GM23338 (cell line): ENCODE results near the gene BCAR3. TPM values are rescaled to one million over a fixed set of nuclear protein-coding genes. Genes with fewer than 3 reads are reported as not detected.
A peak's percentile ranks its signal among the peaks of the same experiment; 100 is the strongest.
"Not testable (repeated sequence)": the region's sequence is repeated elsewhere in the genome, so short reads cannot be mapped to it uniquely, and the experiment has no call there.

Experiments
- ATAC-seq: fragments of 200-7000 bp; cut with Tn5 transposase; 3 replicates; pipeline ENCODE4 v1.9.1; 2020
- DNase-seq: peaks from one replicate; pipeline ENCODE4 v3.0.0-alpha.2; 2015; ENCODE audit warnings: low spot score
- H2AFZ ChIP-seq: fragments of 200-600 bp; sonication (generic); 2 replicates; pipeline ENCODE4 v1.8.0; 2016; ENCODE audit warnings: antibody characterized with exemption, mild to moderate bottlenecking, moderate library complexity
- H3F3A ChIP-seq: fragments of 200-600 bp; sonication (generic); replicated peaks from 2 replicates; pipeline ENCODE4 v1.8.0; 2017; ENCODE audit warnings: antibody characterized with exemption, mixed run types, low read depth
- H3K27ac ChIP-seq: fragments of 200-600 bp; sonication (generic); 2 replicates; pipeline ENCODE4 v1.6.1; 2016; ENCODE audit warnings: low read depth
- H3K27me3 ChIP-seq: fragments of 200-600 bp; sonication (generic); 2 replicates; pipeline ENCODE4 v1.8.0; 2016; ENCODE audit warnings: mild to moderate bottlenecking, mixed run types, moderate library complexity; ENCODE audit not compliant: insufficient read depth
- H3K36me3 ChIP-seq: fragments of 200-600 bp; sonication (generic); 2 replicates; pipeline ENCODE4 v1.8.0; 2016; ENCODE audit warnings: mild to moderate bottlenecking; ENCODE audit not compliant: insufficient read depth
- H3K4me1 ChIP-seq: fragments of 200-600 bp; sonication (generic); 2 replicates; pipeline ENCODE4 v1.8.0; 2016; ENCODE audit warnings: mild to moderate bottlenecking, moderate library complexity; ENCODE audit not compliant: insufficient read depth
- H3K4me2 ChIP-seq: fragments of 200-600 bp; sonication (generic); 2 replicates; pipeline ENCODE4 v1.7.1; 2017; ENCODE audit warnings: mixed run types
- H3K4me3 ChIP-seq: fragments of 200-600 bp; sonication (generic); 2 replicates; pipeline ENCODE4 v1.6.1; 2016; ENCODE audit warnings: mixed run types
- H3K79me2 ChIP-seq: fragments of 200-600 bp; sonication (generic); replicated peaks from 2 replicates; pipeline ENCODE4 v1.8.0; 2017; ENCODE audit warnings: mild to moderate bottlenecking; ENCODE audit not compliant: insufficient read depth
- H3K9me2 ChIP-seq: fragments of 200-600 bp; sonication (generic); 2 replicates; pipeline ENCODE4 v1.8.0; 2017; ENCODE audit not compliant: insufficient read depth
- H4K20me1 ChIP-seq: fragments of 200-600 bp; sonication (generic); replicated peaks from 2 replicates; pipeline ENCODE4 v1.8.0; 2017; ENCODE audit warnings: mild to moderate bottlenecking; ENCODE audit not compliant: insufficient read depth
- H3K27ac Mint-ChIP-seq: 2 replicates; pipeline ENCODE4 v1.8.0; 2020; ENCODE audit warnings: inconsistent platforms, mild to moderate bottlenecking, moderate library complexity, mixed read lengths
- H3K27me3 Mint-ChIP-seq: 3 replicates; pipeline ENCODE4 v1.8.0; 2022; ENCODE audit warnings: low read depth, mild to moderate bottlenecking, moderate library complexity, mixed read lengths, inconsistent platforms; ENCODE audit not compliant: insufficient read depth, poor library complexity
- H3K36me3 Mint-ChIP-seq: 3 replicates; pipeline ENCODE4 v1.8.0; 2021; ENCODE audit warnings: low read depth, mild to moderate bottlenecking, inconsistent platforms, moderate library complexity, mixed read lengths
- H3K4me1 Mint-ChIP-seq: 3 replicates; pipeline ENCODE4 v1.8.0; 2020; ENCODE audit warnings: mild to moderate bottlenecking, inconsistent platforms, mixed read lengths
- H3K4me3 Mint-ChIP-seq: 3 replicates; pipeline ENCODE4 v1.8.0; 2021; ENCODE audit warnings: moderate library complexity, mild to moderate bottlenecking, inconsistent platforms, mixed read lengths
- H3K9me3 Mint-ChIP-seq: 3 replicates; pipeline ENCODE4 v1.8.0; 2020; ENCODE audit warnings: moderate library complexity, mild to moderate bottlenecking, inconsistent platforms, mixed read lengths
- polyA plus RNA-seq: library from polyadenylated mRNA; unstranded; fragments of >200 nt; fragmentation: Nextera tagmentation; extraction: Ambion mirVana; gene quantifications from 2 replicates; pipeline ENCODE4 v1.2.1, GENCODE V29; 2016
- total RNA-seq: library from RNA; depleted of rRNA; stranded (reverse); fragments of >200 nt; shearing (Covaris generic); gene quantifications from 2 replicates; pipeline ENCODE4 v1.2.3, GENCODE V29; 2014
- TF ChIP-seq, protein P1 (sequence below): fragments of 250-450 bp; sonication (Bioruptor Pico); IDR thresholded peaks from 2 replicates; pipeline ENCODE4 v1.5.0; 2020; ENCODE audit warnings: mild to moderate bottlenecking, moderate library complexity

The BCAR3 gene
- total and polyA plus RNA-seq, 2 experiments from 2014 or later, result 5.5 to 9.7 TPM

DNA sequence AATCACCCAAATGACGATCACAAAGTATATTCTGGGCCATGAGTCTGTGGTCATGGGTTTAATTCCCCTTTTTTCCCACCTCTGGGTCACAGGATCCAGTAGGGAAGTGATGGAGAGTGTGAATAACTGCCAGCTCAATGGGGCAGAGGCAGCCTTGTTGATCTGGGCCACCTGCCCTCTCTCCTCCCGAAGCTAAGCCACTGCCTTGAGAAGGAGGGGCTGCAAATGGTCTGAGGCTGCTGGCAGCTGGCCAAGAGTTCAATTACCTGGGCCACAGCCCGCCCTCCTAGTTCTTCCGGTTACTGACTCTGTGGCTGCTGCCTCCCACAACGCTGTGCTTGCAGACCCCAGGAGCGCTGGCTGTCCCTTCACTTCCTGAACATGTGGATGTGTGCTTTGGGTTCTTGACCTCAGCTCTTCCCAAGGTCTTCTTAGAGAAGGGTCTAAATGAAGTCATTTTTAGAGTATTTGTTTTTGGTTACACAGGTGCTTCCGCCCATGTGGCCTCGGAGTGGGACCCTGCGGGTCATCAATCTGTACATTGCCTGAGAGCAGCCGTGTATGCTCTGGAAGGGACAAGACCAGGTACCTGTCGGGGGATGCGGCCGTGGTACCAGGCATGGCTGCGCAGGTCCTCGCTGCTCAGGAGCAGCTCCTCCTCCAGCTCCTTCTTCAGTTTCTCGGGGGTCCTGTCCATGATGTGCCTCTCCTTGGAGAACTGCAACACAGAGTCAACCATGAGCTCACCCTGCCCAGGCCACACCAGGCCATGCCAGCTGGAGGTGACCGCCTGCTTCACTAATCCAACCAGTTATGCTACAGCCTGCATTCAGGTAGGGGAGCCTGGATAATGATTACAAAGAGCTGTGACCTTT lies 89.7 kb downstream of the BCAR3 start (continued):
- TF ChIP-seq, protein P1, sequence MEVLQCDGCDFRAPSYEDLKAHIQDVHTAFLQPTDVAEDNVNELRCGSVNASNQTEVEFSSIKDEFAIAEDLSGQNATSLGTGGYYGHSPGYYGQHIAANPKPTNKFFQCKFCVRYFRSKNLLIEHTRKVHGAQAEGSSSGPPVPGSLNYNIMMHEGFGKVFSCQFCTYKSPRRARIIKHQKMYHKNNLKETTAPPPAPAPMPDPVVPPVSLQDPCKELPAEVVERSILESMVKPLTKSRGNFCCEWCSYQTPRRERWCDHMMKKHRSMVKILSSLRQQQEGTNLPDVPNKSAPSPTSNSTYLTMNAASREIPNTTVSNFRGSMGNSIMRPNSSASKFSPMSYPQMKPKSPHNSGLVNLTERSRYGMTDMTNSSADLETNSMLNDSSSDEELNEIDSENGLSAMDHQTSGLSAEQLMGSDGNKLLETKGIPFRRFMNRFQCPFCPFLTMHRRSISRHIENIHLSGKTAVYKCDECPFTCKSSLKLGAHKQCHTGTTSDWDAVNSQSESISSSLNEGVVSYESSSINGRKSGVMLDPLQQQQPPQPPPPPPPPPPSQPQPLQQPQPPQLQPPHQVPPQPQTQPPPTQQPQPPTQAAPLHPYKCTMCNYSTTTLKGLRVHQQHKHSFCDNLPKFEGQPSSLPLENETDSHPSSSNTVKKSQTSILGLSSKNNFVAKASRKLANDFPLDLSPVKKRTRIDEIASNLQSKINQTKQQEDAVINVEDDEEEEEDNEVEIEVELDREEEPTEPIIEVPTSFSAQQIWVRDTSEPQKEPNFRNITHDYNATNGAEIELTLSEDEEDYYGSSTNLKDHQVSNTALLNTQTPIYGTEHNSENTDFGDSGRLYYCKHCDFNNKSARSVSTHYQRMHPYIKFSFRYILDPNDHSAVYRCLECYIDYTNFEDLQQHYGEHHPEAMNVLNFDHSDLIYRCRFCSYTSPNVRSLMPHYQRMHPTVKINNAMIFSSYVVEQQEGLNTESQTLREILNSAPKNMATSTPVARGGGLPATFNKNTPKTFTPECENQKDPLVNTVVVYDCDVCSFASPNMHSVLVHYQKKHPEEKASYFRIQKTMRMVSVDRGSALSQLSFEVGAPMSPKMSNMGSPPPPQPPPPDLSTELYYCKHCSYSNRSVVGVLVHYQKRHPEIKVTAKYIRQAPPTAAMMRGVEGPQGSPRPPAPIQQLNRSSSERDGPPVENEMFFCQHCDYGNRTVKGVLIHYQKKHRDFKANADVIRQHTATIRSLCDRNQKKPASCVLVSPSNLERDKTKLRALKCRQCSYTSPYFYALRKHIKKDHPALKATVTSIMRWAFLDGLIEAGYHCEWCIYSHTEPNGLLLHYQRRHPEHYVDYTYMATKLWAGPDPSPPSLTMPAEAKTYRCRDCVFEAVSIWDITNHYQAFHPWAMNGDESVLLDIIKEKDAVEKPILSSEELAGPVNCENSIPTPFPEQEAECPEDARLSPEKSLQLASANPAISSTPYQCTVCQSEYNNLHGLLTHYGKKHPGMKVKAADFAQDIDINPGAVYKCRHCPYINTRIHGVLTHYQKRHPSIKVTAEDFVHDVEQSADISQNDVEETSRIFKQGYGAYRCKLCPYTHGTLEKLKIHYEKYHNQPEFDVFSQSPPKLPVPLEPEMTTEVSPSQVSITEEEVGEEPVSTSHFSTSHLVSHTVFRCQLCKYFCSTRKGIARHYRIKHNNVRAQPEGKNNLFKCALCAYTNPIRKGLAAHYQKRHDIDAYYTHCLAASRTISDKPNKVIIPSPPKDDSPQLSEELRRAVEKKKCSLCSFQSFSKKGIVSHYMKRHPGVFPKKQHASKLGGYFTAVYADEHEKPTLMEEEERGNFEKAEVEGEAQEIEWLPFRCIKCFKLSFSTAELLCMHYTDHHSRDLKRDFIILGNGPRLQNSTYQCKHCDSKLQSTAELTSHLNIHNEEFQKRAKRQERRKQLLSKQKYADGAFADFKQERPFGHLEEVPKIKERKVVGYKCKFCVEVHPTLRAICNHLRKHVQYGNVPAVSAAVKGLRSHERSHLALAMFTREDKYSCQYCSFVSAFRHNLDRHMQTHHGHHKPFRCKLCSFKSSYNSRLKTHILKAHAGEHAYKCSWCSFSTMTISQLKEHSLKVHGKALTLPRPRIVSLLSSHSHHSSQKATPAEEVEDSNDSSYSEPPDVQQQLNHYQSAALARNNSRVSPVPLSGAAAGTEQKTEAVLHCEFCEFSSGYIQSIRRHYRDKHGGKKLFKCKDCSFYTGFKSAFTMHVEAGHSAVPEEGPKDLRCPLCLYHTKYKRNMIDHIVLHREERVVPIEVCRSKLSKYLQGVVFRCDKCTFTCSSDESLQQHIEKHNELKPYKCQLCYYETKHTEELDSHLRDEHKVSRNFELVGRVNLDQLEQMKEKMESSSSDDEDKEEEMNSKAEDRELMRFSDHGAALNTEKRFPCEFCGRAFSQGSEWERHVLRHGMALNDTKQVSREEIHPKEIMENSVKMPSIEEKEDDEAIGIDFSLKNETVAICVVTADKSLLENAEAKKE, result no peak

DNA sequence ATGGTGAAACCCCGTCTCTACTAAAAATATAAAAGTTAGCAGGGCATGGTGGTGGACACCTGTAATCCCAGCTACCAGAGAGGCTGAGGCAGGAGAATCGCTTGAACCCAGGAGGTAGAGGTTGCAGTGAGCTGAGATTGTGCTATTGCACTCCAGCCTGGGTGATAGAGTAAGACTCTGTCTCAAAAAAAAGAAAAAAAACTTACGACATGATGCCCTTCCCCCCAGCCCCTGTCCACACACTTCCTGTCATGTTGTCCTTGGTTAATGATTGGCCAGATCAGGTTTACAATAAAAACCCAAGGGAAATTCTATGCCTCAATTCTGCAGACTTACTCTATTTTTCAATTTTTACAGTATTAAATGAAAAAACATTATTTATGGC lies 90.4 kb downstream of the BCAR3 start:
- H2AFZ ChIP-seq, H3K27me3 Mint-ChIP-seq, H3K9me3 Mint-ChIP-seq, H3K9me2 ChIP-seq, H4K20me1 ChIP-seq, H3K27ac ChIP-seq, ATAC-seq, H3K4me2 ChIP-seq, H3K4me3 ChIP-seq, DNase-seq, H3K27ac Mint-ChIP-seq, H3F3A ChIP-seq, H3K27me3 ChIP-seq, H3K4me3 Mint-ChIP-seq, H3K36me3 ChIP-seq, H3K79me2 ChIP-seq: not testable (repeated sequence)
- peaks cover 25% of the 10 kb centered on the region for H3K4me1 ChIP-seq
- peaks cover 35% of the 10 kb centered on the region for H3K4me1 Mint-ChIP-seq
- H3K36me3 Mint-ChIP-seq, result peaks cover 21% of the 10 kb centered on the region

DNA sequence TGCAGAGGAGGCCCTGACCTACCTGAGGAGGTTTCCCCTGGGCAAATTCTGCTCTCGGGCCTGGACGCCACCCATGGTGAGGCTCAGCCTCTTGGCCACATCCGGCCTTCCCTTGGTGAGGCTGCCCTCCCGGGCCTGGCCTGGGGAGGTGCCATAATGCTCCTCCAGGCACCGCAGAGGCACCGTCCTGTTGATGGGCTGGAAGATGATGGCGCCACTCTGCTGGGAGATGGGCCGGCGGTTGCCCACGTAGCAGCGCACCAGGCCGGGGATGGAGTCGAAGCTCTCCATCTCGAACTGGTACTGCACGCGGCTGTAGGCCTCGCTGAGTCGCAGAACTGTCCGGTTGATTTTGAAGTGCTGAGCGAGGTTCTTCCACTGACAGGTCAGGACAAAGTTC lies 92.7 kb downstream of the BCAR3 start:
- Histone ChIP-seq H3K4me1 (peaks cover 16% of the 10 kb centered on the region), H3K4me2 (no peak overlapping the region), H2AFZ (no peak overlapping the region), H3K4me3 (no peak overlapping the region), H3K9me2 (no peaks in the 10 kb centered on the region), H4K20me1 (no peaks in the 10 kb centered on the region; the same call in 1 of the 2 replicates), H3K27ac (no peak overlapping the region), H3F3A (no peaks in the 10 kb centered on the region), H3K27me3 (no peaks in the 10 kb centered on the region), H3K79me2 (no peaks in the 10 kb centered on the region), H3K36me3 (no peaks in the 10 kb centered on the region; the same call in 1 of the 2 replicates)
- ATAC-seq (peak; percentile 14; the same call in 2 of the 3 replicates), DNase-seq (no peak)
- peaks cover 21% of the 10 kb centered on the region for H3K36me3 Mint-ChIP-seq
- H3K4me3 Mint-ChIP-seq, result no peak overlapping the region
- H3K27me3 Mint-ChIP-seq, result peaks cover 2% of the 10 kb centered on the region
- peaks cover 30% of the 10 kb centered on the region for H3K4me1 Mint-ChIP-seq
- H3K9me3 Mint-ChIP-seq, result no peaks in the 10 kb centered on the region
- H3K27ac Mint-ChIP-seq, result no peak overlapping the region
- TF ChIP-seq, protein P1, result no peak
